ENCODE measurements around the gene SPEG. TPM values are rescaled to one million over a fixed set of nuclear protein-coding genes. Genes with fewer than 3 reads are reported as not detected.

Gene SPEG
- total and polyA plus RNA-seq, 2 of the 13 experiments (the other 11 are each of a cell fraction or from before 2014, with no cell fraction given) = 0.18 to 0.24 TPM

DNA sequence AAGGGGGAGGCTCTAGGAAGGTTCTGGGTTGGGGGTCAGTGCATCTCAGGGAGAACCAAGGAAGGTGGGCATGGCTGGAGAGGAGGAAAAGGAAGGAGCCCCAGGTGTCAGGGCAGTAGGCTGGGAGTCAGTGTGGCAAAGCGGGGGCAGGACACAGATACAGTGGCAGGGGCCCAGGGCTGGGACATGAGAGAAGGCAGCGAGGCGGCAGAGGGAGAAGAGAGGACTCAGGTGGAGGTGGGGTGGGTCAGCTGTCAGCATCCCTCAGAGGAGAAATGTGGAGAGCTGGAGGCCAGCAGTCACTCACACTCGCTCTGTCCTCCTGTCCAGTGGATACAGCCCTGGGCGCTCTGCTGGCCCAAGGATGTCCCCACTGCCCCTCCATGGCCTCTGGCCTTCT is 58.4 kb downstream of the SPEG start (continued):
- TF ChIP-seq, protein P1, sequence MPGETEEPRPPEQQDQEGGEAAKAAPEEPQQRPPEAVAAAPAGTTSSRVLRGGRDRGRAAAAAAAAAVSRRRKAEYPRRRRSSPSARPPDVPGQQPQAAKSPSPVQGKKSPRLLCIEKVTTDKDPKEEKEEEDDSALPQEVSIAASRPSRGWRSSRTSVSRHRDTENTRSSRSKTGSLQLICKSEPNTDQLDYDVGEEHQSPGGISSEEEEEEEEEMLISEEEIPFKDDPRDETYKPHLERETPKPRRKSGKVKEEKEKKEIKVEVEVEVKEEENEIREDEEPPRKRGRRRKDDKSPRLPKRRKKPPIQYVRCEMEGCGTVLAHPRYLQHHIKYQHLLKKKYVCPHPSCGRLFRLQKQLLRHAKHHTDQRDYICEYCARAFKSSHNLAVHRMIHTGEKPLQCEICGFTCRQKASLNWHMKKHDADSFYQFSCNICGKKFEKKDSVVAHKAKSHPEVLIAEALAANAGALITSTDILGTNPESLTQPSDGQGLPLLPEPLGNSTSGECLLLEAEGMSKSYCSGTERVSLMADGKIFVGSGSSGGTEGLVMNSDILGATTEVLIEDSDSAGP (CRISPR knock-in tag; IDR thresholded peaks at IDR 0.05; ENCODE audit: borderline replicate concordance) = no peak
- TF ChIP-seq, protein P2, sequence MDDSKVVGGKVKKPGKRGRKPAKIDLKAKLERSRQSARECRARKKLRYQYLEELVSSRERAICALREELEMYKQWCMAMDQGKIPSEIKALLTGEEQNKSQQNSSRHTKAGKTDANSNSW (CRISPR knock-in tag; IDR thresholded peaks at IDR 0.05; ENCODE audit: borderline replicate concordance) = no peak

- ChIA-PET CTCF (ENCODE audit: low intra/inter-chr PET ratio, low total read pairs) (interaction anchor here (0.8 to 4.5 kb wide), 5 partner anchors 15 to 148 kb away, joined by 3 to 53 read pairs (median 7); no protein-coding TSS in a partner anchor), POLR2A (interaction anchor here (0.8 to 1.4 kb wide), 6 partner anchors 15 to 107 kb away, joined by 3 to 14 read pairs (median 4); no protein-coding TSS in a partner anchor)
- no peak overlapping the region for H3K4me2 ChIP-seq (ENCODE audit: low read depth, low read length)
- no peak for ATAC-seq
- H3K4me3 ChIP-seq (replicated peaks in 1 of 3; ENCODE audit: insufficient read depth in 1 of 3, low read depth in 2 of 3, low read length in 3 of 3) = no peak overlapping the region
- no peak overlapping the region for H2AFZ ChIP-seq (ENCODE audit: low read length)
- in situ Hi-C loops (cut with HindIII; ENCODE audit: extremely low pct_ligation_motif_present, low pct_unique_long_range_greater_than_20kb) = loop anchor here (5.0 kb wide), 1 partner anchor 37 kb away; no protein-coding TSS in a partner anchor
- no TSS peak for BruUV-seq (replicated peaks)
- TF ChIP-seq AFF4 (CRISPR knock-in tag; IDR thresholded peaks at IDR 0.05) = no peak
- TF ChIP-seq TEAD2 (CRISPR knock-in tag; IDR thresholded peaks at IDR 0.05) = no peak
- TF ChIP-seq TCF7 (IDR thresholded peaks at IDR 0.05; ENCODE audit: low read depth) = no peak
- TF ChIP-seq KLF13 (CRISPR knock-in tag; IDR thresholded peaks at IDR 0.05) = no peak
- TF ChIP-seq NFIB (CRISPR knock-in tag; IDR thresholded peaks at IDR 0.05; ENCODE audit: borderline replicate concordance) = 0 out of 2 replicates have a peak, but pooled peaks have one; percentile 35
- no peak for TF ChIP-seq KDM6A (CRISPR knock-in tag; IDR thresholded peaks at IDR 0.05; ENCODE audit: low read depth)
- 0 out of 4 replicates have a peak, but pooled peaks of 1 of the 2 experiments have one; percentile 8 for TF ChIP-seq EP300 (IDR thresholded peaks at IDR 0.05; ENCODE audit: low read depth in 2 of 2, low read length in 2 of 2)
- TF ChIP-seq EP300 (CRISPR knock-in tag; IDR thresholded peaks at IDR 0.05; ENCODE audit: borderline replicate concordance) = no peak
- TF ChIP-seq EZH2 (conservative IDR thresholded peaks at IDR 0.05; ENCODE audit: low read depth, low read length) = 0 out of 2 replicates have a peak, but pooled peaks have one; percentile 54
- TF ChIP-seq ZNF572 (CRISPR knock-in tag; IDR thresholded peaks at IDR 0.05) = no peak
- TF ChIP-seq NR2C2 (CRISPR knock-in tag; IDR thresholded peaks at IDR 0.05; ENCODE audit: borderline replicate concordance) = no peak
- 0 out of 2 replicates have a peak, but pooled peaks have one; percentile 12 for TF ChIP-seq SIN3A (IDR thresholded peaks at IDR 0.05; ENCODE audit: borderline replicate concordance, low read depth, low read length)
- no peak overlapping the region for H3K27ac ChIP-seq (ENCODE audit: extremely low read length, insufficient read depth, low read length)
- H3K36me3 ChIP-seq (replicated peaks in 1 of 2; ENCODE audit: control insufficient read depth in 1 of 2, insufficient read depth in 2 of 2, low read length in 2 of 2) = no peaks in the 10 kb centered on the region
- H3K79me2 ChIP-seq (ENCODE audit: insufficient read depth, low read length) = peaks cover 12% of the 10 kb centered on the region
- 2% methylated on average over 9 of the region's 10 CpGs for WGBS (ENCODE audit: low lambda C conversion rate)
- H4K20me1 ChIP-seq (ENCODE audit: insufficient read depth, low read length) = no peaks in the 10 kb centered on the region
- DNase-seq (ENCODE audit: low spot score) = no peak
- intact Hi-C loops (cut with micrococcal nuclease; ENCODE audit: unreplicated experiment) = loop anchor here (1.0 to 5.0 kb wide), 4 partner anchors 15 to 108 kb away; partner anchors contain the start of genes DNPEP and STK11IP
- H3K4me1 ChIP-seq (ENCODE audit: insufficient read depth, low read length) = peaks cover 38% of the 10 kb centered on the region
- H3K9me3 ChIP-seq (ENCODE audit: low read length) = no peaks in the 10 kb centered on the region
- H3K27me3 ChIP-seq (ENCODE audit: control insufficient read depth in 1 of 2, insufficient read depth in 2 of 2, low read length in 2 of 2) = peaks cover 19 to 75% of the 10 kb centered on the region in 2 experiments; a peak in 4 of 5 replicates
- no peak for FAIRE-seq
- no peak overlapping the region for H3K9ac ChIP-seq (ENCODE audit: insufficient read depth, low read depth, low read length)
Measured at GRCh38 chr2:219494952-219495530, 60.4 kb downstream of the SPEG start.
